Testis (tissue), 3 donors: ENCODE results near the gene OFD1. TPM values are rescaled to one million over a fixed set of nuclear protein-coding genes. Genes with fewer than 3 reads are reported as not detected.
A peak's percentile ranks its signal among the peaks of the same experiment; 100 is the strongest.

Experiments
- DNase-seq: peaks from one replicate; pipeline ENCODE4 v3.0.0-alpha.2; 2019
- H3K27ac ChIP-seq, 2 donors: fragments of 200-600 bp; sonication (generic); one replicate each; pipeline ENCODE4 v1.5.1; 2019
- H3K27me3 ChIP-seq: fragments of 200-600 bp; sonication (generic); one replicate; pipeline ENCODE4 v1.5.1; 2019
- H3K36me3 ChIP-seq: fragments of 200-600 bp; sonication (generic); one replicate; pipeline ENCODE4 v1.5.1; 2017; ENCODE audit warnings: low read depth; ENCODE audit errors: missing control alignments
- H3K4me1 ChIP-seq: fragments of 200-600 bp; sonication (generic); one replicate; pipeline ENCODE4 v1.5.1; 2019
- H3K4me3 ChIP-seq, 2 donors: fragments of 200-600 bp; sonication (generic); one replicate each; pipeline ENCODE4 v1.5.1; 2017 to 2019
- H3K9me3 ChIP-seq: fragments of 200-600 bp; sonication (generic); one replicate; pipeline ENCODE4 v1.5.1; 2017
- CTCF ChIP-seq, 3 experiments: fragments of 450-650 bp in 2 of 3; fragments of 200-600 bp in 1 of 3; sonication (generic) in 1 of 3; IDR thresholded peaks; one replicate each; pipeline ENCODE4 v1.5.1; 2016 to 2019; ENCODE audit warnings: antibody characterized with exemption in 3 of 3, mild to moderate bottlenecking in 2 of 3, moderate library complexity in 1 of 3
- POLR2A ChIP-seq: fragments of 450-650 bp; IDR thresholded peaks from one replicate; pipeline ENCODE4 v1.6.1; 2017; ENCODE audit warnings: antibody characterized with exemption, mild to moderate bottlenecking, moderate library complexity
- WGBS, 2 donors: methylation state at CpG; one replicate each; pipeline ENCODE4 v1.1.5; 2018; 5-methylcytosine and 5-hydroxymethylcytosine counted together
- intact Hi-C: fragments of 100-400 bp; cut with DNase I; formaldehyde crosslinking; loops from one replicate; pipeline ENCODE4 v1.15.1; 2023; ENCODE audit warnings: low total_unique reads
- polyA plus RNA-seq: library from polyadenylated mRNA; stranded (reverse); fragments of 350-450 nt; fragmentation: Illumina TruSeq; extraction: RNeasy Lipid Tissue Mini Kit (QIAGEN cat#74804); gene quantifications from one replicate; pipeline ENCODE4 v1.2.3, GENCODE V29; 2014; ENCODE audit warnings: low read depth, low replicate concordance; ENCODE audit not compliant: insufficient read depth
- total RNA-seq, 2 donors: library from RNA; depleted of rRNA; stranded (reverse); fragments of >200 nt; gene quantifications; one replicate each; pipeline ENCODE4 v1.2.3, GENCODE V29; 2016

Gene OFD1
- total and polyA plus RNA-seq, 3 donors from 2014 or later = 11.5 to 39.7 (median 36.3) TPM

GRCh38 chrX:13750204-13750603 is 15.7 kb downstream of the OFD1 start:
- no peak overlapping the region for H3K27ac ChIP-seq
- no peaks in the 10 kb centered on the region for H3K27me3 ChIP-seq
- H3K4me1 ChIP-seq = no peaks in the 10 kb centered on the region
- peak; percentile 25 to 53 (median 49) for TF ChIP-seq CTCF (IDR thresholded peaks at IDR 0.05)
- no peak for TF ChIP-seq POLR2A
- DNase-seq = no peak
- no peaks in the 10 kb centered on the region for H3K9me3 ChIP-seq
- intact Hi-C loops = no loop called here
- no peaks in the 10 kb centered on the region for H3K36me3 ChIP-seq
- no peak overlapping the region for H3K4me3 ChIP-seq

- TF ChIP-seq POLR2A (no peak), CTCF (IDR thresholded peaks at IDR 0.05) (no peak)
- no peaks in the 10 kb centered on the region for H3K9me3 ChIP-seq
- no peak overlapping the region for H3K27ac ChIP-seq
- DNase-seq = no peak
- H3K36me3 ChIP-seq = no peaks in the 10 kb centered on the region
- intact Hi-C loops = no loop called here
- H3K27me3 ChIP-seq = no peaks in the 10 kb centered on the region
- no peaks in the 10 kb centered on the region for H3K4me1 ChIP-seq
- no peak overlapping the region for H3K4me3 ChIP-seq
These were observed 16.3 kb downstream of the OFD1 start for GRCh38 chrX:13750812-13751211.

DNA sequence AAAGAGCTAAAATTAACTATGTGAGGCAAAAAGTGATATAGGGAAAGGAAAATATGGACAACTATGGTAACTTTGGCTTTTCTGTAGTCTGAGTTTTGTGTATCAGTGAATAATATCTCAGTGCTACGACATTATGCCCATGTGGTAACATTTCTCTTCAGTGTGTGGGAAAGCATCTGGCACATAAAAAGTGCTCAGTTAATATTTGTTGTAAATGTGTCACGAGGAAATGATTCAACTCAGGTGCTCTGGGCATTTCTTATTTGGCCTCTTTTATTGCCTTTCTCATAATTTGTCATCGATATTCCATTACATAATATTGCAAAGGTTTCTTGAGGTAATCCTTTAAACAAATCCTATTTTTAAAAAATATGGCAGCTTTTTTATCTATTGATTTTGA is 17.6 kb downstream of the OFD1 start:
- 85 to 86% methylated on average over 3 of the region's 3 CpGs for WGBS, 2 donors
- Histone ChIP-seq H3K9me3 (no peaks in the 10 kb centered on the region), H3K27ac (no peak overlapping the region), H3K4me3 (no peak overlapping the region), H3K36me3 (no peaks in the 10 kb centered on the region), H3K27me3 (no peaks in the 10 kb centered on the region), H3K4me1 (no peaks in the 10 kb centered on the region)
- TF ChIP-seq CTCF (IDR thresholded peaks at IDR 0.05) (no peak), POLR2A (no peak)
- intact Hi-C loops = no loop called here
- no peak for DNase-seq

GRCh38 chrX:13752646-13753045 is 18.1 kb downstream of the OFD1 start:
- Histone ChIP-seq H3K36me3 (no peaks in the 10 kb centered on the region), H3K4me1 (no peaks in the 10 kb centered on the region), H3K27ac (no peak overlapping the region), H3K9me3 (no peaks in the 10 kb centered on the region), H3K27me3 (no peaks in the 10 kb centered on the region), H3K4me3 (no peak overlapping the region)
- 63 to 65% methylated on average over 1 to 3 of the region's 3 CpGs for WGBS, 2 donors
- intact Hi-C loops = no loop called here
- DNase-seq = no peak
- TF ChIP-seq CTCF (IDR thresholded peaks at IDR 0.05) (no peak), POLR2A (no peak)

GRCh38 chrX:13754765-13755164 is 20.2 kb downstream of the OFD1 start:
- no peak overlapping the region for H3K4me3 ChIP-seq
- 90 to 95% methylated on average over 1 of the region's 1 CpG for WGBS, 2 donors
- intact Hi-C loops = no loop called here
- no peaks in the 10 kb centered on the region for H3K27me3 ChIP-seq
- no peaks in the 10 kb centered on the region for H3K4me1 ChIP-seq
- no peaks in the 10 kb centered on the region for H3K36me3 ChIP-seq
- TF ChIP-seq CTCF (IDR thresholded peaks at IDR 0.05) = no peak
- no peak for TF ChIP-seq POLR2A
- no peak overlapping the region for H3K27ac ChIP-seq
- no peak for DNase-seq
- H3K9me3 ChIP-seq = no peaks in the 10 kb centered on the region
